ENCODE data around the gene DCC.
"Not testable (repeated sequence)": the region's sequence is repeated elsewhere in the genome, so short reads cannot be mapped to it uniquely, and the experiment has no call there.

GRCh38 chr18:52366851-52367250 lies 26.9 kb downstream of the DCC start:
- TF ChIP-seq POLR2A (IDR thresholded peaks at IDR 0.05; ENCODE audit: low read length); GATA1 (IDR thresholded peaks at IDR 0.05; ENCODE audit: low read depth, low read length): not testable (repeated sequence)
